SK-N-SH treated with all-trans-retinoic acid at 6 μM for 48 hours (cell line): Measurements from ENCODE around the gene IL22RA2.

ENCODE experiments used
- ESRRG ChIP-seq: fragments of 250-450 bp; sonication (Bioruptor Pico); IDR thresholded peaks from 2 replicates; pipeline ENCODE4 v1.6.1; 2021; ENCODE audit warnings: mild to moderate bottlenecking
- GLIS3 ChIP-seq: fragments of 250-450 bp; sonication (Bioruptor Pico); IDR thresholded peaks from 2 replicates; pipeline ENCODE4 v1.5.0; 2020; ENCODE audit warnings: mild to moderate bottlenecking, moderate library complexity
- OSR1 ChIP-seq: fragments of 250-450 bp; sonication (Bioruptor Pico); IDR thresholded peaks from 2 replicates; pipeline ENCODE4 v1.8.0; 2022; ENCODE audit warnings: moderate library complexity, mild to moderate bottlenecking, inconsistent platforms
- PPARA ChIP-seq: fragments of 250-450 bp; sonication (Bioruptor Pico); IDR thresholded peaks from 2 replicates; pipeline ENCODE4 v1.5.0; 2020; ENCODE audit warnings: mild to moderate bottlenecking, borderline replicate concordance
- RARB ChIP-seq: fragments of 250-450 bp; sonication (Bioruptor Pico); IDR thresholded peaks from 2 replicates; pipeline ENCODE4 v1.8.0; 2021; ENCODE audit warnings: mild to moderate bottlenecking, moderate library complexity
- ZFP3 ChIP-seq: fragments of 250-450 bp; sonication (Bioruptor Pico); IDR thresholded peaks from 2 replicates; pipeline ENCODE4 v1.5.0; 2020; ENCODE audit warnings: mild to moderate bottlenecking, moderate library complexity
- ZFP30 ChIP-seq: fragments of 450-650 bp; formaldehyde crosslinking; IDR thresholded peaks from 2 replicates; pipeline ENCODE4 v1.5.0; 2022; ENCODE audit warnings: mild to moderate bottlenecking, moderate library complexity
- ZNF565 ChIP-seq: fragments of 450-650 bp; formaldehyde crosslinking; conservative IDR thresholded peaks from 2 replicates; pipeline ENCODE4 v1.5.0; 2020; ENCODE audit warnings: low read depth, mild to moderate bottlenecking, moderate library complexity
- TF ChIP-seq, protein P1 (sequence below): fragments of 250-450 bp; sonication (Bioruptor Pico); IDR thresholded peaks from 2 replicates; pipeline ENCODE4 v1.8.0; 2020; ENCODE audit warnings: mild to moderate bottlenecking, moderate library complexity, borderline replicate concordance
- TF ChIP-seq, protein P2 (sequence below): fragments of 250-450 bp; sonication (Bioruptor Pico); IDR thresholded peaks from 2 replicates; pipeline ENCODE4 v1.5.1; 2020; ENCODE audit warnings: low read depth, mild to moderate bottlenecking, moderate library complexity

DNA sequence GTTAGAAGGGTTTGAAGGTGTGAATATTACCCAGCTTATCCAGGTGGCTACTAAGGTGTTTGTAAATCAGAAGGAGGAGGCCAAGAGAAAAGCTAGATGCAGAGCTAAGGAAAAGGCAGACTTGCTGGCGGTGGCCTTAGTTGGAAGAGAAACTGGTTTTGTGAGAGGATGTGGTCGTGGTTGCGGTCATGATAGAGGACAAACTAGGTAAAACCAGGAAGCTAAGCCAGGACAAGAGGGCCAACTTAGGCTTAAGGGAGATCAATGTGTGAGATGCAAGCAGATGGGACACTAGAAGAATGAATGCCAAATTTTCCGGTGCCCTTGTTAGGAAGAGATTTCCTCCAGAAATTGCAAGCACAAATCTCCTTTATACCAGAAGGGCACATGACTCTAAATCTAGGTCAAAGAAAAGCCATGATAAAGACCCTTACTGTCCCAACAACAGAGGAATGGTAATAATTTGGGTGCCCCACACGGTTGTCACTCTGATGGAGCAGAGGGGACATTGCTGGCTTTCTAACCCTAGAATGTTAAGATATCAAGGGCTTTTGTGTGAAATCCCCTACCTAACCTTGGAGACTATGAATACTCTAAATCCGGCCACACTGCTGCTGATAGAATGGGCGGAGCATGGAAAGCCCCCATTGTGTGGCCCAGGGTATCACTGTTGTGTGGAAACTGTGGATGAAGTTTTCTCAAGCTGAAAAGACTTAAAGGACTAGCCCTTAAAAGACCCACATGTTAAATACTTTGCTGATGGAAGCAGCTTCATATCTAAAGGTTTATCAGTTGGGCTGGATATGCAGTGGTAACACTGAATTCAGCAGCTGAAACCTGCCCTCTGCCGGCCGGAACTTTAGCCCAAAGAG is 7.8 kb downstream of the IL22RA2 start:
- TF ChIP-seq ZNF565 (CRISPR knock-in tag) (no peak), RARB (no peak), ZFP3 (CRISPR knock-in tag) (no peak), GLIS3 (CRISPR knock-in tag) (no peak), ESRRG (CRISPR knock-in tag) (no peak), ZFP30 (CRISPR knock-in tag) (no peak), OSR1 (CRISPR knock-in tag) (no peak), PPARA (CRISPR knock-in tag) (no peak)
- TF ChIP-seq, protein P1, sequence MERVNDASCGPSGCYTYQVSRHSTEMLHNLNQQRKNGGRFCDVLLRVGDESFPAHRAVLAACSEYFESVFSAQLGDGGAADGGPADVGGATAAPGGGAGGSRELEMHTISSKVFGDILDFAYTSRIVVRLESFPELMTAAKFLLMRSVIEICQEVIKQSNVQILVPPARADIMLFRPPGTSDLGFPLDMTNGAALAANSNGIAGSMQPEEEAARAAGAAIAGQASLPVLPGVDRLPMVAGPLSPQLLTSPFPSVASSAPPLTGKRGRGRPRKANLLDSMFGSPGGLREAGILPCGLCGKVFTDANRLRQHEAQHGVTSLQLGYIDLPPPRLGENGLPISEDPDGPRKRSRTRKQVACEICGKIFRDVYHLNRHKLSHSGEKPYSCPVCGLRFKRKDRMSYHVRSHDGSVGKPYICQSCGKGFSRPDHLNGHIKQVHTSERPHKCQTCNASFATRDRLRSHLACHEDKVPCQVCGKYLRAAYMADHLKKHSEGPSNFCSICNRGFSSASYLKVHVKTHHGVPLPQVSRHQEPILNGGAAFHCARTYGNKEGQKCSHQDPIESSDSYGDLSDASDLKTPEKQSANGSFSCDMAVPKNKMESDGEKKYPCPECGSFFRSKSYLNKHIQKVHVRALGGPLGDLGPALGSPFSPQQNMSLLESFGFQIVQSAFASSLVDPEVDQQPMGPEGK (CRISPR knock-in tag): no peak
- TF ChIP-seq, protein P2, sequence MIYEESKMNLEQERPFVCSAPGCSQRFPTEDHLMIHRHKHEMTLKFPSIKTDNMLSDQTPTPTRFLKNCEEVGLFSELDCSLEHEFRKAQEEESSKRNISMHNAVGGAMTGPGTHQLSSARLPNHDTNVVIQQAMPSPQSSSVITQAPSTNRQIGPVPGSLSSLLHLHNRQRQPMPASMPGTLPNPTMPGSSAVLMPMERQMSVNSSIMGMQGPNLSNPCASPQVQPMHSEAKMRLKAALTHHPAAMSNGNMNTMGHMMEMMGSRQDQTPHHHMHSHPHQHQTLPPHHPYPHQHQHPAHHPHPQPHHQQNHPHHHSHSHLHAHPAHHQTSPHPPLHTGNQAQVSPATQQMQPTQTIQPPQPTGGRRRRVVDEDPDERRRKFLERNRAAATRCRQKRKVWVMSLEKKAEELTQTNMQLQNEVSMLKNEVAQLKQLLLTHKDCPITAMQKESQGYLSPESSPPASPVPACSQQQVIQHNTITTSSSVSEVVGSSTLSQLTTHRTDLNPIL (CRISPR knock-in tag): no peak
